MG63 (cell line): ENCODE results near the gene ARHGAP44. TPM values are rescaled to one million over a fixed set of nuclear protein-coding genes. Genes with fewer than 3 reads are reported as not detected.

Source experiments
- DNase-seq: peaks from one replicate; pipeline ENCODE4 v3.0.0-alpha.2; 2020
- H3K27me3 ChIP-seq: fragments of 250-450 bp; sonication (Bioruptor Pico); 2 replicates; pipeline ENCODE4 v1.5.1; 2020; ENCODE audit warnings: mild to moderate bottlenecking, moderate library complexity
- H3K36me3 ChIP-seq: fragments of 250-450 bp; sonication (Bioruptor Pico); 2 replicates; pipeline ENCODE4 v1.5.1; 2020; ENCODE audit warnings: mild to moderate bottlenecking, moderate library complexity
- H3K4me3 ChIP-seq: fragments of 250-450 bp; sonication (Bioruptor Pico); 2 replicates; pipeline ENCODE4 v1.5.1; 2020; ENCODE audit warnings: mild to moderate bottlenecking, moderate library complexity
- H3K9me3 ChIP-seq: fragments of 250-450 bp; sonication (Bioruptor Pico); 2 replicates; pipeline ENCODE4 v1.5.1; 2020; ENCODE audit warnings: mild to moderate bottlenecking, moderate library complexity
- total RNA-seq: library from RNA; depleted of rRNA; stranded (reverse); fragments of >200 nt; shearing (Covaris generic); gene quantifications from 2 replicates; pipeline ENCODE4 v1.2.3, GENCODE V29; 2014; ENCODE audit warnings: low replicate concordance; rRNA removed

ARHGAP44 gene, protein sequence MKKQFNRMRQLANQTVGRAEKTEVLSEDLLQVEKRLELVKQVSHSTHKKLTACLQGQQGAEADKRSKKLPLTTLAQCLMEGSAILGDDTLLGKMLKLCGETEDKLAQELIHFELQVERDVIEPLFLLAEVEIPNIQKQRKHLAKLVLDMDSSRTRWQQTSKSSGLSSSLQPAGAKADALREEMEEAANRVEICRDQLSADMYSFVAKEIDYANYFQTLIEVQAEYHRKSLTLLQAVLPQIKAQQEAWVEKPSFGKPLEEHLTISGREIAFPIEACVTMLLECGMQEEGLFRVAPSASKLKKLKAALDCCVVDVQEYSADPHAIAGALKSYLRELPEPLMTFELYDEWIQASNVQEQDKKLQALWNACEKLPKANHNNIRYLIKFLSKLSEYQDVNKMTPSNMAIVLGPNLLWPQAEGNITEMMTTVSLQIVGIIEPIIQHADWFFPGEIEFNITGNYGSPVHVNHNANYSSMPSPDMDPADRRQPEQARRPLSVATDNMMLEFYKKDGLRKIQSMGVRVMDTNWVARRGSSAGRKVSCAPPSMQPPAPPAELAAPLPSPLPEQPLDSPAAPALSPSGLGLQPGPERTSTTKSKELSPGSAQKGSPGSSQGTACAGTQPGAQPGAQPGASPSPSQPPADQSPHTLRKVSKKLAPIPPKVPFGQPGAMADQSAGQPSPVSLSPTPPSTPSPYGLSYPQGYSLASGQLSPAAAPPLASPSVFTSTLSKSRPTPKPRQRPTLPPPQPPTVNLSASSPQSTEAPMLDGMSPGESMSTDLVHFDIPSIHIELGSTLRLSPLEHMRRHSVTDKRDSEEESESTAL
- total RNA-seq = 1.2 and 2.8 TPM in 2 replicates

DNA sequence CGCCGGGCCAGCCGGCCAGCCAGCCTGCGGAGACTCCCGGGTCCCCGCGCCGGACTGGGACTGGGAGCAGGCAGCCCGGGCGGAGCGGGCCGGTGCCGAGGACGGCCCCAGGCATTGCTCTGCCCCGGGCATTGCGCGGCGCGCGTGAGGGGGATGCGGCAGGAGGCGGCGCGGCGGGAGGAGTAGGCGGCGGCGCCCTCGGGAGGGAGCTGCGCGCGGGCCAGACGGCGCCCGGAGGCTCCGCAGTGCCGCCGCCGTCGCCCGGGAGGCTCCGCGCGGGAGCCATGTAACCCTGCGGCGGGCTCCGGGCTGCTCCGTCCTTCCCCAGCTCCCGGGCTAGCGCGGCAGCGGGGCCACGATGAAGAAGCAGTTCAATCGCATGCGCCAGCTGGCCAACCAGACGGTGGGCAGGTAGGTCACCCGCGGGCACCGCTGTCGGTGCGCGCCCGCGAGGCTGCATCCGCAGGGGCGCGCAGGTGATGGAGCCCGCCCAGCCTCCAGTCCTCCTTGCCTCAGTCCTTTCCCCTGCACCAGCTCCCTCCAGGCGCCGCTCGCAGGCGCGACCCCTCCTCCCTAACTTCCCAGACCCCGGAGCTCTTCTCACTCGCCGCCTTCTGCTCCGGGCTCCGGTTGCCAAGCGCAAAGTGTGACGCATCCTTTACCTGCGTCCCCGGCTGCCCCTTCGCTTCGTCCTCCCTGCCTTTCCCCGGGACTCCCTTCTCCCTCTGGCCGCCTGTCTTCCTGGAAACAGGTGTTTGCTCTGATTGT lies at the start of gene ARHGAP44:
ARHGAP44 (plus strand) TSS at position 18 of the 768 bp plus-strand sequence; CDS start at position 359, 341 bp downstream.
- Histone ChIP-seq H3K36me3 (no peaks in the 10 kb centered on the region), H3K4me3 (peak within 1 kb of the TSS; percentile 50), H3K27me3 (peaks cover 2% of the 10 kb centered on the region; the same call in 1 of the 2 replicates), H3K9me3 (no peaks in the 10 kb centered on the region)
- DNase-seq = peak; percentile 63

DNA sequence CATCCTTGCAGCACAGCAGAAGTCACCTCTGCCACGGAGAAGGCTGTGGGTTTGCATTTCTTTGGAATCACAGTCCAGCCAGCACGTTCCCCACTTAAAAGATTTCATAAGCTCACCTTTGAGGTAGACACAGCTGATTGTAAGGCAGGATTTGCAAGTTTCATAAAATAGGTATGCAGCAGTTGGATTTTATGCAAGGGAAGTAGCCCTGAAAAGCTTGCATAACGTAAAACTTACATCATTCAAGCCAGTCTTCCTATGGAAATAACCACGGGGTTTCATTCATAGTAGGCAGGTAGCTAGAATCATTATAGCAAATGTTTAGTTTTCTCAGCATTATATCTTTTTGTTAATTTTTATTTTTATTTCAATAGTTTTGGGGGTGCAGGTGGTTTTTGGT lies 49.8 kb upstream of the ARHGAP44 start:
- Histone ChIP-seq H3K36me3 (no peaks in the 10 kb centered on the region), H3K9me3 (no peaks in the 10 kb centered on the region), H3K27me3 (no peaks in the 10 kb centered on the region), H3K4me3 (no peak overlapping the region)
- DNase-seq = no peak

DNA sequence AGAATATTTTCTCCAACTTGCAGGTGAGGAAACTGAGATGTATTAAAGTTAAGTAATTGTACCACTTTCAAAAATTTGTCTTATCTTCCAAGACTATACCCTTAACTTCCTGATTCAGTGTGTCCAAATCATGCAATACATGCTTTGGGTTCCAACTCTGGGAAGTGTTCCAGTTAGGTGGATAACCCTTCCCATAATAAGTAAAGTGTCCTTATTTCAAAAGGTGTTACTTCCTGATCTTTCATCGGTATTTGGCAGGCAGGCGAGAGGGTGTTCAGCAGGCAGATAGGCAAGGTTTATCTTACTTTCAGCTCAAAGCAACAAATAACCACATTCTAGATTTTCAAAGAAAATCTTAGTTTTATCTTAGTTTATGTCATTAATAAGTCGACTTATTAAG lies 46.3 kb upstream of the ARHGAP44 start:
- Histone ChIP-seq H3K4me3 (no peak overlapping the region), H3K36me3 (no peaks in the 10 kb centered on the region), H3K9me3 (no peaks in the 10 kb centered on the region), H3K27me3 (no peaks in the 10 kb centered on the region)
- DNase-seq = no peak

DNA sequence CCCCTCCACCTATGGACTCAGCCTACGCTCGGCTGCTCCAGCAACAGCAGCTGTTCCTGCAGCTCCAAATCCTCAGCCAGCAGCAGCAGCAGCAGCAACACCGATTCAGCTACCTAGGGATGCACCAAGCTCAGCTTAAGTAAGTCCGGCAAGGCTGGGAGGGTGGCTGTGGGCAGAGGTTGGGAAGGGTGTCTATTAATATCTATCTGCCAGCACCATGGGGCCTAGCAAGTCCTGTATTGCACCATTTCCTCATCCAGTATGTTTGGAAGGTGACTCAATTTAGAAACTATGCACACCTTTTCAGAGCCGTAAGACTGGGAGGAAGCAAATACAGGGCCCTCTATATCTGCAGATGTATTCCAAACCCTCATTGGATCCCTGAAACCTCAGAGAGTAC lies 45.0 kb upstream of the ARHGAP44 start:
- Histone ChIP-seq H3K36me3 (no peaks in the 10 kb centered on the region), H3K4me3 (no peak overlapping the region), H3K27me3 (no peaks in the 10 kb centered on the region), H3K9me3 (no peaks in the 10 kb centered on the region)
- no peak for DNase-seq

DNA sequence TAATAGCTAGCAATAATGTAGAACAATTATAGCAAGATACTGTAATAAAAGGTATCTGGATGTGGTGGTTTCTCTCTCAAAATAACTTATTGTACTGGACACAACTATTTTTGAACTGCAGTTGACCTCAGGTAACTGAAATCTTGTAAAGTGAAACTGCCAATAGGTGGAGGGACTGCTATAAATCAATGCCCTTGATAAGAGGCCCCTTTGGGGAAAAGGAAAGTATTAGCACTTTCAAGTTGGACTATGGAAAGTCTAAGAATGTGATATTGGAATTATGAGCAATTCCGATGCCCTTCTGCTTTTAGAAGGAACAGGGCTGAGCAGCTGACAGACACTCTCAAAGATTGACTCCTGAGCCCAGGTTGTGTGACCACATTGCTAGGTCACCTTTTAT lies 44.5 kb upstream of the ARHGAP44 start:
- no peak overlapping the region for H3K4me3 ChIP-seq
- no peaks in the 10 kb centered on the region for H3K36me3 ChIP-seq
- DNase-seq = no peak
- no peaks in the 10 kb centered on the region for H3K9me3 ChIP-seq
- H3K27me3 ChIP-seq = no peaks in the 10 kb centered on the region

DNA sequence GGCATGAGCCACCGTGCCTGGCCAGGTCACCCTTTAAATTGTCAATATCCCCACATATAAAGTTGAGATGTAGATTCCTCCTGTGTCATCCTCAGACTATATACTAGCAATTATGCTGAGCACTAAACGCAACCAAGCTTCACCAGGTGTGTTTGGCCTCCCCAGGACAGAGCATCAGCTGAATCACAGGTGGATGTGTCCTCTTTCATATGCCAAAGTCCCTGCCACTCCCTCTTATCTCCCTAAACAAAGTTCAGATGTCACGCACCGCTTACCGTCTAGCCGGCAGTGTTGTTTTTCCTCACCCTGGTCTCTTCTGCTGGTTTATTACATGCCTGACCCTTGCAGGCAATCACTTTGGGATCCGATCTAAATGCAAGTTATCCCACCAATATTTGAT lies 43.8 kb upstream of the ARHGAP44 start:
- Histone ChIP-seq H3K9me3 (no peaks in the 10 kb centered on the region), H3K27me3 (no peaks in the 10 kb centered on the region), H3K36me3 (no peaks in the 10 kb centered on the region), H3K4me3 (no peak overlapping the region)
- no peak for DNase-seq

DNA sequence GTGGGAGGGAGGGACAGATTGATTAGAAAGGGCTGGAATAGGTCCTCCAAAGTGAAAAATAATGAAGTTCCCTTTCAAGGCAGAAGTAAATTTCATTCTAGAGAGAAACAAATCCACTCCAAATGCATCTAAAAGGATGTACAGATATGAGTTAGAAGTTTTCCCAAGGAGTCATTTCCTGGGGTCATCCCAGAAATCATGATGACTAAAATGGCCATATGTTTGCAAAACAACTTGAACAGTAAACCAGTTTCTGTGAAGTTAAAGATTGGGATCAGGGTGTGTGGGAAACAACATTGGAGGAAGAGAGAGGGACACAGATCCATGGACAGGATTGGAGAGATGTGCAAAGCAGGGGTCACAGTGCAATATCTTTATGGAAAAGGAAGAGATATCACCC lies 32.5 kb upstream of the ARHGAP44 start:
- Histone ChIP-seq H3K36me3 (no peaks in the 10 kb centered on the region), H3K27me3 (no peaks in the 10 kb centered on the region), H3K4me3 (no peak overlapping the region), H3K9me3 (no peaks in the 10 kb centered on the region)
- DNase-seq = no peak

DNA sequence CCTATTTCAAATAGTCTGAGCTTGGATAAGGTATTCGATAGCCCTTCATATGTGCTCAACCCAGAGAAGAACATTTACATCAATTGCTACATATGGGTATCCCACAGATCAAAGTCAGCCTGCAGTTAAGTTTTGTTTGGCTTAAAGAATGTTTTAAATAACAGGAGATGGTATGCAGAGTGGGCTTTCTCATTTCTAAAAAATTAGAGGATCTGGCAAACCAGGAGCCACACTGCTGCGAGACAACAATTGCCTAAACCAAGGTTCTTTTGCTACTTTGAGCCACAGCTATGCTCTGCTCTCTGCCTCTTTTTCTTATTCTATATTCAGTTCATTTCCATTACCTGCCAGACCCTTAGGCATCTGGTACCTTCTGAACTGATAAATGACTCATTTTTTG lies 30.2 kb upstream of the ARHGAP44 start:
- no peaks in the 10 kb centered on the region for H3K36me3 ChIP-seq
- no peak for DNase-seq
- H3K4me3 ChIP-seq = no peak overlapping the region
- no peaks in the 10 kb centered on the region for H3K27me3 ChIP-seq
- H3K9me3 ChIP-seq = no peaks in the 10 kb centered on the region

DNA sequence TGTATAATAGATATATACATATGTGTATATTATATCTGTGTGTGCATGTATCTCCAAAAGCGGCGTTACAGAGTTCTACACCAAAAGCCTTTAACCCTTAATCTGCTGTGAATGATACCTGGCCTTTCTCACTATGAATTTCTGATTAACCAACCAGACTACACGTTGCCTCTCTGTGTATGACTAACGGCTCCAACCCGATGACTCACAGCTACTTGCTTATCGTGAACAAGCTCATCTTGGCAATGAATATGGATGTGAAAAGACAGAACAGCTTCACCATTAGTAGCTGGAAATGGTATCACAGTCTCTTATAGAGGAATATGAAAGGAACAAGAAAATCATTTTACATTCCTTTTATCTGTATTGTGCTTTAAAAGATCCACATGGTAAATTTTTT lies 23.8 kb upstream of the ARHGAP44 start:
- H3K9me3 ChIP-seq = no peaks in the 10 kb centered on the region
- no peak overlapping the region for H3K4me3 ChIP-seq
- no peaks in the 10 kb centered on the region for H3K36me3 ChIP-seq
- DNase-seq = peak; percentile 85
- H3K27me3 ChIP-seq = no peaks in the 10 kb centered on the region

DNA sequence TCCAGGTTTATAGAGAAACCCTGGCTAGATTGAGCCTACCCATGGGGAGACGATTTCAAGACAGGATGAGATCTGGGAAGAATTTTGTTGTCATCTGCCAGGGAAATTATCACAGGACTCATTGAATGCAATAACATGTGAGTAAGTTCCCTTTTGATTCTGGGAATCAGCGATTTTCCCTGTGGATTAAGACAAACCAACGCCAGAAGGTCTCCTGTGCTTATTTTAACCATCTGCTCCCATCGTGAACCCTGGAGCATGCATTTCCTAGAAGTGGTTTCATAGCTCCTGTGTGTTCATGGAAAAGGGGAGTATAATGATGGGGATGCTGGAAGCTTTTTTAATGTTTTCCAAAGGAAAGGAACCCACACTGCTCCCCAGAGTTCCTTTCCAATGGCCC lies 21.0 kb upstream of the ARHGAP44 start:
- DNase-seq = no peak
- H3K9me3 ChIP-seq = no peaks in the 10 kb centered on the region
- no peaks in the 10 kb centered on the region for H3K36me3 ChIP-seq
- H3K27me3 ChIP-seq = no peaks in the 10 kb centered on the region
- H3K4me3 ChIP-seq = no peak overlapping the region

DNA sequence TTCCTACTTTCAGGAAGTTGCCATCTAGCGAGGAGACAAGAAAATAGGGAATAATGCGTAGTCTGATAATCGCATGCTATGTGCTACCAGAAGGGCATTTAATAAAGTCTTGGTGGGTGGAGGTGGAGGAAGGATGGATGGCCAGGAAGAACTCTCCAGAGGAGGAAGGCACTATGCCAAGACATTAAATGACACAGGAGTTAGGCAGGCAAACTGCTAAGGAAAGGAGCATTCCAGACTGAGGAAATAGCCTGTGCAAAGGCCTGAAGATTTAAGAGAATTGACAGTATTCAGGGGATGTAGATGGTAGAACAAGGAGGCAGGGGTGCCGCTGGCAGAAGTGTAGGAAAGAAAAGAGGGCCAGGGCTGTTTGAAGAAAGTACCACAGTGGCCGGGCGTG lies 19.3 kb upstream of the ARHGAP44 start:
- no peak for DNase-seq
- Histone ChIP-seq H3K36me3 (no peaks in the 10 kb centered on the region), H3K27me3 (no peaks in the 10 kb centered on the region)

DNA sequence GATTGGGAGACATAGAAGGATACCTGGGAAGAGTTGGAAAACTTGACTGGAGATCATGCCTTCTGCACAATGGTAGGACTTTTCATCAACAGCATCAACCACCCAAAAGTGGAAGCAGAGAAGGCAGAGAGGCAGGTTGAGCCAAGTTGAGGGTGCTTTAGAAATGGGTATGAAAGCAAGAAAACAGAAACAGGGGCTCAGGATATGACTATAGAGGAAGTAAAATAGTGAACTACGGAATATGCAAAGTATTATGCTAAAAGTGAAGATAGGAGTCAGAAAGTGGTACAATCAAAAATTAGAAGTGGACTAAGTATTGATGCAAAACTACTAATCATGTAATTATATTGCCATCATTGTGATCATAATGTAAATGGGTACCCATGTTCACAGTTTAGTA lies 16.1 kb upstream of the ARHGAP44 start:
- Histone ChIP-seq H3K4me3 (no peak overlapping the region), H3K36me3 (no peaks in the 10 kb centered on the region), H3K9me3 (no peaks in the 10 kb centered on the region), H3K27me3 (no peaks in the 10 kb centered on the region)
- no peak for DNase-seq

More for the DNA sequence above, 19.3 kb upstream of the ARHGAP44 start:
- no peak overlapping the region for H3K4me3 ChIP-seq
- no peaks in the 10 kb centered on the region for H3K9me3 ChIP-seq

DNA sequence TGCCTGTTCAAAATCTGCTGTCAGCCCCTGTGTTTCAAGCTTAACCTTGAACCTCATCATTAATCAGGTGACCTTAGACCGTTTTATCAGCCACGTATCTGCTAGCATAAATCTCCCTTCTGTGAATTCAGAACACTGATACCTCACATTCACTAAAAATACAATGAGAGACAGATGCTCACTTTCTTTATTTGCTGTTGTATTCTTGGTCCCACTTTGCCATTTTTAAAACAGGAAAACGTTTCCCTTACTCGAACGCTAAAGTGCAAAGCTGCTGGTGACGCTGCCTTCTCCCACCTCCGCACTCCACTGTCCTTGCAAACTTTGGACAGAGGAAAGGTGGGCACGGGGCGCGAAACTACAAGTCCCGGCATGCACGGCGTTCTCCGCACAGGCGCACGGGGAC lies 220 bp upstream of the ARHGAP44 start:
- DNase-seq = no peak
- H3K9me3 ChIP-seq = no peaks in the 10 kb centered on the region
- peak overlapping the region; percentile 50 for H3K4me3 ChIP-seq
- peaks cover 2% of the 10 kb centered on the region; the same call in 1 of the 2 replicates for H3K27me3 ChIP-seq
- no peaks in the 10 kb centered on the region for H3K36me3 ChIP-seq

DNA sequence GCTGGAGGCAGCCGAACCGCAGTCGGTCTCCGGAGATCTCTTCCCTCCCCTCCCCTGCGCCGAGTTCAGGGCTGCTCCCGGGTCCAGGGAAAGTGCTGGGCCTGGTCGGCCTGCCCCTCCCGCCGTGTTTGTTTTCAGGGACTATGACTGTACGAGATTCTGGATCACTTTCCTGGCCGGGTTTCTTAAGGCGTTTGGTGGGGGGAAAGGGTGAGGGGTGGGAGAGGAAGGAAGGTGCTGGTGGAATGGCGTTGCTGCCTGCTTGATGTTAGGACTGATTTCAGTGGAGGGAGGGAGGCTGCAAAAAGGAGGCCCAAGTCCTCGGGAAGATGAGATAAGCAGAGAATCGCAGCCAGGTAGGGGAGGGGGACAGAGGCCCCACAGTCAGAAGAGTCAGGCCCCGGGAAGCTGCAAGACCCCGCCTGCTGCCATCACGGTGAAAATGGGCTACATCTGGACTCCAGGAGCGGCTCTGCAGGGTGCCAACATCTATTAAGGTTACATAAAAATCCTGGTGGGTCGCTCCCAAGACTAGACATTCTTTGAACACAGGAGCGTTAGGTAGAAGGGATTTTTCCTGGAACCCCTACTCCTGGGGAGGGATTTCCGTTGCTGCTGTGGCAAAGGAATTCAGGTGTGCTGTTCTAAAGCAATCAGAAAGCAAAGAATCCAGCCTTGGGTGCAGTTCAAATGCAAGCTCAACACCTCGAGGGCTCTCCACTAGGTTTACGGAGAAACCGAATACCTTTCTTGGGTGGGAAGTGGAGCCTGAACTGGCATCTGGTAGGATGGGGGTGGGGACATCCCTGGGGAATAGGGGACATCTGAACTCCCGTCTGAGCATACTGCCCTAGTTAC lies 1.2 kb downstream of the ARHGAP44 start:
- DNase-seq = no peak
- Histone ChIP-seq H3K27me3 (peaks cover 2% of the 10 kb centered on the region; the same call in 1 of the 2 replicates), H3K4me3 (peak overlapping the region; percentile 50), H3K36me3 (no peaks in the 10 kb centered on the region), H3K9me3 (no peaks in the 10 kb centered on the region)

DNA sequence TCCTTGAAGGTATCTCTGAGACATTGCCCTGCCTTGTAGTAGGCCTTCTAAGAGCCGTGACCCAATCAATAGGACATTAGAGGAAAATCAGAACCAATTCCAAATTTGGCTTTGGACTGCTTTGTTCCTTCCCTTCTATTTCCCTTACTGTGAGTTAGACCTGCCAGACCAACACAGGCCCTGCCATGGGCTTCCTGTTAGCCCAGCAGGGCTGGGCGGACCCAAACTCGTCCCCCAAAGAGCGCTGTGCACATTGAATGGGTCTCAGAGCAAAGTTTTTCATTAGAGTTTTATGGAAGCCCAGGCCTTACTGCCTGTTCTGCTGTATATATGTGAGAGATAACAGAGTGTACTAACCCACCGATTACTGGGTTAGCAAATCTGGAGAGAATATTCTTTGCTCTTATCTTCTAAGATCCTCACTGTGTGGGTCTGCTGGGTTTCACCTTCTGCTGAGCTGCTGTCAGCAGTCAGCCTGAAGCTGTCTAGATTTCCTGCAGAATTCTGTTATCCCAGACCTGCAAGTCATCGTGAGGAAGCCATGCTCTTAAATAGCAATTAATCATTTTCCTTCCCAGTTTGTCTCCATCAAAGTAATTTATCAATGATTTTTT lies 5.7 kb downstream of the ARHGAP44 start:
- H3K27me3 ChIP-seq = no peaks in the 10 kb centered on the region
- DNase-seq = no peak

More for the DNA sequence above, 5.7 kb downstream of the ARHGAP44 start:
- no peaks in the 10 kb centered on the region for H3K9me3 ChIP-seq
- H3K4me3 ChIP-seq = no peak overlapping the region
- H3K36me3 ChIP-seq = no peaks in the 10 kb centered on the region
